GM18505 (cell line): ENCODE results near the gene SMAD1.
"Not testable (repeated sequence)": the region's sequence is repeated elsewhere in the genome, so short reads cannot be mapped to it uniquely, and the experiment has no call there.

Experiments used
- ATAC-seq: cut with Tn5 transposase; IDR thresholded peaks from one replicate; pipeline ENCODE4 v1.9.1; 2021; ENCODE audit not compliant: unreplicated experiment
- POLR2A ChIP-seq: IDR thresholded peaks from 4 replicates; pipeline ENCODE4 v1.6.1; 2011; ENCODE audit warnings: borderline replicate concordance; ENCODE audit not compliant: insufficient read depth, insufficient read length; ENCODE audit errors: extremely low read depth

The SMAD1 gene

GRCh38 chr4:145524552-145524951 lies 42.9 kb downstream of the SMAD1 start:
- ATAC-seq, result no peak
- no peak for TF ChIP-seq POLR2A

GRCh38 chr4:145525291-145525740 lies 43.7 kb downstream of the SMAD1 start:
- no peak for TF ChIP-seq POLR2A
- no peak for ATAC-seq

GRCh38 chr4:145527773-145528172 lies 46.1 kb downstream of the SMAD1 start:
- no peak for ATAC-seq
- TF ChIP-seq POLR2A, result no peak

- no peak for TF ChIP-seq POLR2A
- no peak for ATAC-seq
Observed at GRCh38 chr4:145528601-145529000, 46.9 kb downstream of the SMAD1 start.

GRCh38 chr4:145530189-145530588 lies 48.5 kb downstream of the SMAD1 start:
- TF ChIP-seq POLR2A, result no peak
- ATAC-seq, result no peak

GRCh38 chr4:145530662-145531061 lies 49.0 kb downstream of the SMAD1 start:
- no peak for ATAC-seq
- no peak for TF ChIP-seq POLR2A

GRCh38 chr4:145531223-145531622 lies 49.6 kb downstream of the SMAD1 start:
- TF ChIP-seq POLR2A, result no peak
- no peak for ATAC-seq

GRCh38 chr4:145531859-145532258 lies 50.2 kb downstream of the SMAD1 start:
- no peak for TF ChIP-seq POLR2A
- no peak for ATAC-seq

GRCh38 chr4:145533001-145533400 lies 51.3 kb downstream of the SMAD1 start:
- ATAC-seq, result no peak
- no peak for TF ChIP-seq POLR2A

- ATAC-seq, result not testable (repeated sequence)
Observed at GRCh38 chr4:145533415-145533814, 51.8 kb downstream of the SMAD1 start.

GRCh38 chr4:145533961-145534360 lies 52.3 kb downstream of the SMAD1 start:
- no peak for ATAC-seq
- TF ChIP-seq POLR2A, result no peak

- TF ChIP-seq POLR2A, result no peak
- no peak for ATAC-seq
Observed at GRCh38 chr4:145535202-145535601, 53.5 kb downstream of the SMAD1 start.

- ATAC-seq, result no peak
- TF ChIP-seq POLR2A, result no peak
Observed at GRCh38 chr4:145536044-145536443, 54.4 kb downstream of the SMAD1 start.

- TF ChIP-seq POLR2A, result no peak
- ATAC-seq, result no peak
Observed at GRCh38 chr4:145538596-145538995, 56.9 kb downstream of the SMAD1 start.

- no peak for ATAC-seq
Observed at GRCh38 chr4:145539671-145540070, 58.0 kb downstream of the SMAD1 start.

More at GRCh38 chr4:145539671-145540070, 58.0 kb downstream of the SMAD1 start:
- no peak for TF ChIP-seq POLR2A
